WTC11 (cell line): ENCODE measurements around the gene PLCG2. TPM values are rescaled to one million over a fixed set of nuclear protein-coding genes. Genes with fewer than 3 reads are reported as not detected.

Experiments
- ATAC-seq: fragments of 200-7000 bp; cut with Tn5 transposase; 2 replicates; pipeline ENCODE4 v1.10.0; 2021; ENCODE audit warnings: mild to moderate bottlenecking, moderate library complexity
- CTCF ChIA-PET: fragments of 300-600 bp; sonication (Branson Sonifier 250); formaldehyde crosslinking; loops from one replicate; lab custom pipeline; 2021; ENCODE audit warnings: antibody characterized with exemption; lab: Charles Lee
- POLR2A ChIA-PET: fragments of 350-600 bp; sonication (Branson Sonifier 250); formaldehyde crosslinking; loops from one replicate; lab custom pipeline; 2021; ENCODE audit warnings: antibody characterized with exemption; lab: Charles Lee
- DNase-seq: peaks from one replicate; pipeline ENCODE4 v3.0.0; 2021; ENCODE audit warnings: low spot score
- H3K27ac Mint-ChIP-seq: 2 replicates; pipeline ENCODE4 v1.8.0; 2021; ENCODE audit warnings: mixed read lengths
- H3K27me3 Mint-ChIP-seq: 2 replicates; pipeline ENCODE4 v1.8.0; 2021; ENCODE audit warnings: low read depth, mild to moderate bottlenecking, moderate library complexity, mixed read lengths
- H3K36me3 Mint-ChIP-seq: 2 replicates; pipeline ENCODE4 v1.8.0; 2021; ENCODE audit warnings: mixed read lengths
- H3K4me1 Mint-ChIP-seq: 2 replicates; pipeline ENCODE4 v1.8.0; 2022; ENCODE audit warnings: mixed read lengths
- H3K4me3 Mint-ChIP-seq: 2 replicates; pipeline ENCODE4 v1.8.0; 2021; ENCODE audit warnings: mild to moderate bottlenecking, moderate library complexity, mixed read lengths
- H3K9me3 Mint-ChIP-seq: 2 replicates; pipeline ENCODE4 v1.8.0; 2021; ENCODE audit warnings: mixed read lengths
- GRHL2 ChIP-seq: fragments of 250-450 bp; sonication (Bioruptor Pico); IDR thresholded peaks from 2 replicates; pipeline ENCODE4 v1.8.0; 2022; ENCODE audit warnings: mild to moderate bottlenecking, moderate library complexity; ENCODE audit not compliant: insufficient replicate concordance, severe bottlenecking
- MXD4 ChIP-seq: fragments of 250-450 bp; sonication (Bioruptor Pico); IDR thresholded peaks from 2 replicates; pipeline ENCODE4 v1.8.0; 2021; ENCODE audit warnings: mild to moderate bottlenecking, moderate library complexity, borderline replicate concordance
- NFATC4 ChIP-seq: fragments of 250-450 bp; sonication (Bioruptor Pico); IDR thresholded peaks from 2 replicates; pipeline ENCODE4 v1.9.0; 2021; ENCODE audit warnings: mild to moderate bottlenecking
- NFE2L1 ChIP-seq: sonication (generic); formaldehyde crosslinking; IDR thresholded peaks from 2 replicates; pipeline ENCODE4 v1.8.1; 2023; ENCODE audit warnings: missing genetic modification reagents
- TCF7 ChIP-seq: sonication (generic); formaldehyde crosslinking; IDR thresholded peaks from 2 replicates; pipeline ENCODE4 v1.8.0; 2022; ENCODE audit warnings: mild to moderate bottlenecking, low read depth, missing genetic modification reagents, moderate library complexity
- TEAD4 ChIP-seq: sonication (generic); formaldehyde crosslinking; IDR thresholded peaks from 2 replicates; pipeline ENCODE4 v1.8.0; 2022; ENCODE audit warnings: mild to moderate bottlenecking, missing genetic modification reagents
- ZNF232 ChIP-seq: sonication (generic); formaldehyde crosslinking; IDR thresholded peaks from 2 replicates; pipeline ENCODE4 v1.8.0; 2022; ENCODE audit warnings: mild to moderate bottlenecking, missing genetic modification reagents
- ZNF263 ChIP-seq: sonication (generic); formaldehyde crosslinking; IDR thresholded peaks from 2 replicates; pipeline ENCODE4 v1.8.1; 2022; ENCODE audit warnings: low read depth, mild to moderate bottlenecking, moderate library complexity, missing genetic modification reagents
- ZNF671 ChIP-seq: fragments of 250-450 bp; sonication (Bioruptor Pico); IDR thresholded peaks from 2 replicates; pipeline ENCODE4 v1.8.0; 2021; ENCODE audit warnings: mild to moderate bottlenecking
- total RNA-seq: library from RNA; stranded (reverse); gene quantifications from 3 replicates; pipeline ENCODE4 v1.2.3, GENCODE V29; 2021
- TF ChIP-seq, protein P1 (sequence below): fragments of 250-450 bp; sonication (Bioruptor Pico); conservative IDR thresholded peaks from 2 replicates; pipeline ENCODE4 v1.9.0; 2021; ENCODE audit warnings: mild to moderate bottlenecking
- TF ChIP-seq, protein P2 (sequence below): fragments of 250-450 bp; sonication (Bioruptor Pico); IDR thresholded peaks from 2 replicates; pipeline ENCODE4 v1.9.0; 2021; ENCODE audit warnings: mild to moderate bottlenecking
- TF ChIP-seq, protein P3 (sequence below): sonication (generic); formaldehyde crosslinking; IDR thresholded peaks from 2 replicates; pipeline ENCODE4 v1.8.0; 2022; ENCODE audit warnings: mild to moderate bottlenecking, missing genetic modification reagents
- TF ChIP-seq, protein P4 (sequence below): sonication (generic); formaldehyde crosslinking; IDR thresholded peaks from 2 replicates; pipeline ENCODE4 v1.8.1; 2023; ENCODE audit warnings: mild to moderate bottlenecking, missing genetic modification reagents
- TF ChIP-seq, protein P5 (sequence below): sonication (generic); formaldehyde crosslinking; IDR thresholded peaks from 2 replicates; pipeline ENCODE4 v1.8.1; 2022; ENCODE audit warnings: low read depth, mild to moderate bottlenecking, moderate library complexity, missing genetic modification reagents, borderline replicate concordance
- TF ChIP-seq, protein P6 (sequence below): sonication (generic); formaldehyde crosslinking; IDR thresholded peaks from 2 replicates; pipeline ENCODE4 v1.8.1; 2022; ENCODE audit warnings: mild to moderate bottlenecking, moderate library complexity, missing genetic modification reagents
- TF ChIP-seq, protein P7 (sequence below): sonication (generic); formaldehyde crosslinking; IDR thresholded peaks from 2 replicates; pipeline ENCODE4 v1.8.0; 2023; ENCODE audit warnings: missing genetic modification reagents, mild to moderate bottlenecking, borderline replicate concordance

PLCG2 gene
- total RNA-seq, 1 experiment from 2014 or later: 7.0 TPM

DNA sequence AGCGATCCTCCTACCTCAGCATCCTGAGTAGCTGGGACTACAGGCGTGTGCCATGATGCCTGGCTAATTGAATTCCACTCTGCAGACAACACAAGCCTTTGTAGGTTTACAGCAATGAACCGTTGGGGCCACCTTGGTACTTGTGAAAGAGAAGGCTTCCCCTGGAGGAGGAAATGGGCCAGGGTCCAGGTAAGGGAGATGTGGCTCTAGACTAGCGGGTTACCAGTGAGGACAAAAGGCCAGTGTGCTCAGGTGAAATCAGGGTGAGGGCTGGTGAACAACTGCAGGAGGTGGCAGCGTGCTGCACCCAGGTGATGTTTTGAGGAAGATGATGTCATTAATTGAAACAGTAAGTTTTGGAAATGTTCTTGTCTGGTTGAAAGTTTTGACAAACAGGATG is 225.5 kb downstream of the PLCG2 start:
- H3K4me3 Mint-ChIP-seq: no peak overlapping the region
- peaks cover 31% of the 10 kb centered on the region for H3K9me3 Mint-ChIP-seq
- TF ChIP-seq TCF7: no peak
- TF ChIP-seq, protein P1, sequence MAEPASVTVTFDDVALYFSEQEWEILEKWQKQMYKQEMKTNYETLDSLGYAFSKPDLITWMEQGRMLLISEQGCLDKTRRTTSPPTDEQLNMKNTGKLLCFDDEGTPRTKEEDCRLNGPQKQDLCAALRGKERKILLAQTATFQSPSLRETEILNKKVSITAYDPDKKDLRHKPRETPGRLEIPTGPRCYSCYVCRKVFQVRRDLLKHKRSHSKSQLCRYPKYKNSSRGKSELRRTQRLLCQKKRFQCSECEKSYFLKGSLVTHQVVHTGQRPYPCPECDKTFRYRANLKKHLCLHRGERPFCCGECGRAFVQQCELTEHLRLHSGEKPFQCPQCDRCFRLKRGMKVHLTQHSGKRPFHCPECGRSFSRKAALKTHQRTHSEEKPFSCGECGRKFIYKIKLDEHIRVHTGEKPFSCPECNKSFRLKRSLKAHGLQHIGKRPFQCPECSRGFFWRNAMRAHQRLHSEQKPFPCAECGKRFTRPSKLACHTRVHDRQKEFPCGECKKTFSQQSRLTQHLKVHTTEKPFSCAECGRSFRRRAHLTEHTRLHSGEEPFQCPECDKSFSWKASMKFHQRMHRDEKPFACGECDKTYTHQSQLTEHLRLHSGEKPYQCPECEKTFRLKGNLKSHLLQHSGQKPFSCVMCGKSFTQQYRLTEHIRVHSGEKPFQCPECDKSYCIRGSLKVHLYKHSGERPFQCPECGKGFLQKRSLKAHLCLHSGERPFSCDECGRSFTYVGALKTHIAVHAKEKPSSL (CRISPR knock-in tag): no peak
- TF ChIP-seq ZNF232: no peak
- TF ChIP-seq GRHL2 (CRISPR knock-in tag): no peak
- TF ChIP-seq, protein P2, sequence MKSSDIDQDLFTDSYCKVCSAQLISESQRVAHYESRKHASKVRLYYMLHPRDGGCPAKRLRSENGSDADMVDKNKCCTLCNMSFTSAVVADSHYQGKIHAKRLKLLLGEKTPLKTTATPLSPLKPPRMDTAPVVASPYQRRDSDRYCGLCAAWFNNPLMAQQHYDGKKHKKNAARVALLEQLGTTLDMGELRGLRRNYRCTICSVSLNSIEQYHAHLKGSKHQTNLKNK (CRISPR knock-in tag): no peak
- TF ChIP-seq NFE2L1: no peak
- TF ChIP-seq MXD4 (CRISPR knock-in tag): no peak
- TF ChIP-seq NFATC4: no peak
- TF ChIP-seq, protein P3, sequence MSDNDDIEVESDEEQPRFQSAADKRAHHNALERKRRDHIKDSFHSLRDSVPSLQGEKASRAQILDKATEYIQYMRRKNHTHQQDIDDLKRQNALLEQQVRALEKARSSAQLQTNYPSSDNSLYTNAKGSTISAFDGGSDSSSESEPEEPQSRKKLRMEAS (CRISPR knock-in tag): no peak
- TF ChIP-seq, protein P4, sequence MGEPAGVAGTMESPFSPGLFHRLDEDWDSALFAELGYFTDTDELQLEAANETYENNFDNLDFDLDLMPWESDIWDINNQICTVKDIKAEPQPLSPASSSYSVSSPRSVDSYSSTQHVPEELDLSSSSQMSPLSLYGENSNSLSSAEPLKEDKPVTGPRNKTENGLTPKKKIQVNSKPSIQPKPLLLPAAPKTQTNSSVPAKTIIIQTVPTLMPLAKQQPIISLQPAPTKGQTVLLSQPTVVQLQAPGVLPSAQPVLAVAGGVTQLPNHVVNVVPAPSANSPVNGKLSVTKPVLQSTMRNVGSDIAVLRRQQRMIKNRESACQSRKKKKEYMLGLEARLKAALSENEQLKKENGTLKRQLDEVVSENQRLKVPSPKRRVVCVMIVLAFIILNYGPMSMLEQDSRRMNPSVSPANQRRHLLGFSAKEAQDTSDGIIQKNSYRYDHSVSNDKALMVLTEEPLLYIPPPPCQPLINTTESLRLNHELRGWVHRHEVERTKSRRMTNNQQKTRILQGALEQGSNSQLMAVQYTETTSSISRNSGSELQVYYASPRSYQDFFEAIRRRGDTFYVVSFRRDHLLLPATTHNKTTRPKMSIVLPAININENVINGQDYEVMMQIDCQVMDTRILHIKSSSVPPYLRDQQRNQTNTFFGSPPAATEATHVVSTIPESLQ (CRISPR knock-in tag): no peak
- TF ChIP-seq, protein P5, sequence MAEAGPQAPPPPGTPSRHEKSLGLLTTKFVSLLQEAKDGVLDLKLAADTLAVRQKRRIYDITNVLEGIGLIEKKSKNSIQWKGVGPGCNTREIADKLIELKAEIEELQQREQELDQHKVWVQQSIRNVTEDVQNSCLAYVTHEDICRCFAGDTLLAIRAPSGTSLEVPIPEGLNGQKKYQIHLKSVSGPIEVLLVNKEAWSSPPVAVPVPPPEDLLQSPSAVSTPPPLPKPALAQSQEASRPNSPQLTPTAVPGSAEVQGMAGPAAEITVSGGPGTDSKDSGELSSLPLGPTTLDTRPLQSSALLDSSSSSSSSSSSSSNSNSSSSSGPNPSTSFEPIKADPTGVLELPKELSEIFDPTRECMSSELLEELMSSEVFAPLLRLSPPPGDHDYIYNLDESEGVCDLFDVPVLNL (CRISPR knock-in tag): no peak
- TF ChIP-seq, protein P6, sequence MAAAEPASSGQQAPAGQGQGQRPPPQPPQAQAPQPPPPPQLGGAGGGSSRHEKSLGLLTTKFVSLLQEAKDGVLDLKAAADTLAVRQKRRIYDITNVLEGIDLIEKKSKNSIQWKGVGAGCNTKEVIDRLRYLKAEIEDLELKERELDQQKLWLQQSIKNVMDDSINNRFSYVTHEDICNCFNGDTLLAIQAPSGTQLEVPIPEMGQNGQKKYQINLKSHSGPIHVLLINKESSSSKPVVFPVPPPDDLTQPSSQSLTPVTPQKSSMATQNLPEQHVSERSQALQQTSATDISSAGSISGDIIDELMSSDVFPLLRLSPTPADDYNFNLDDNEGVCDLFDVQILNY (CRISPR knock-in tag): no peak
- TF ChIP-seq TEAD4 (CRISPR knock-in tag): no peak
- TF ChIP-seq ZNF671 (CRISPR knock-in tag): no peak
- TF ChIP-seq, protein P7, sequence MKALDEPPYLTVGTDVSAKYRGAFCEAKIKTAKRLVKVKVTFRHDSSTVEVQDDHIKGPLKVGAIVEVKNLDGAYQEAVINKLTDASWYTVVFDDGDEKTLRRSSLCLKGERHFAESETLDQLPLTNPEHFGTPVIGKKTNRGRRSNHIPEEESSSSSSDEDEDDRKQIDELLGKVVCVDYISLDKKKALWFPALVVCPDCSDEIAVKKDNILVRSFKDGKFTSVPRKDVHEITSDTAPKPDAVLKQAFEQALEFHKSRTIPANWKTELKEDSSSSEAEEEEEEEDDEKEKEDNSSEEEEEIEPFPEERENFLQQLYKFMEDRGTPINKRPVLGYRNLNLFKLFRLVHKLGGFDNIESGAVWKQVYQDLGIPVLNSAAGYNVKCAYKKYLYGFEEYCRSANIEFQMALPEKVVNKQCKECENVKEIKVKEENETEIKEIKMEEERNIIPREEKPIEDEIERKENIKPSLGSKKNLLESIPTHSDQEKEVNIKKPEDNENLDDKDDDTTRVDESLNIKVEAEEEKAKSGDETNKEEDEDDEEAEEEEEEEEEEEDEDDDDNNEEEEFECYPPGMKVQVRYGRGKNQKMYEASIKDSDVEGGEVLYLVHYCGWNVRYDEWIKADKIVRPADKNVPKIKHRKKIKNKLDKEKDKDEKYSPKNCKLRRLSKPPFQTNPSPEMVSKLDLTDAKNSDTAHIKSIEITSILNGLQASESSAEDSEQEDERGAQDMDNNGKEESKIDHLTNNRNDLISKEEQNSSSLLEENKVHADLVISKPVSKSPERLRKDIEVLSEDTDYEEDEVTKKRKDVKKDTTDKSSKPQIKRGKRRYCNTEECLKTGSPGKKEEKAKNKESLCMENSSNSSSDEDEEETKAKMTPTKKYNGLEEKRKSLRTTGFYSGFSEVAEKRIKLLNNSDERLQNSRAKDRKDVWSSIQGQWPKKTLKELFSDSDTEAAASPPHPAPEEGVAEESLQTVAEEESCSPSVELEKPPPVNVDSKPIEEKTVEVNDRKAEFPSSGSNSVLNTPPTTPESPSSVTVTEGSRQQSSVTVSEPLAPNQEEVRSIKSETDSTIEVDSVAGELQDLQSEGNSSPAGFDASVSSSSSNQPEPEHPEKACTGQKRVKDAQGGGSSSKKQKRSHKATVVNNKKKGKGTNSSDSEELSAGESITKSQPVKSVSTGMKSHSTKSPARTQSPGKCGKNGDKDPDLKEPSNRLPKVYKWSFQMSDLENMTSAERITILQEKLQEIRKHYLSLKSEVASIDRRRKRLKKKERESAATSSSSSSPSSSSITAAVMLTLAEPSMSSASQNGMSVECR (CRISPR knock-in tag): no peak
- TF ChIP-seq ZNF263: no peak
- TF ChIP-seq, all 79 proteins: peak for 0
- ATAC-seq: no peak
- H3K4me1 Mint-ChIP-seq: peaks cover 21% of the 10 kb centered on the region
- no peak for DNase-seq
- H3K27me3 Mint-ChIP-seq: peaks cover 7% of the 10 kb centered on the region
- no peak overlapping the region for H3K27ac Mint-ChIP-seq
- peaks cover 26% of the 10 kb centered on the region for H3K36me3 Mint-ChIP-seq
- ChIA-PET POLR2A (no interaction called here), CTCF (interaction anchor here (1.0 kb wide), 1 partner anchor 65 kb away, joined by 3 read pairs; no protein-coding TSS in a partner anchor)
